ENCODE data around the gene IZUMO4. TPM values are rescaled to one million over a fixed set of nuclear protein-coding genes. Genes with fewer than 3 reads are reported as not detected.
A peak's percentile ranks its signal among the peaks of the same experiment; 100 is the strongest.

IZUMO4 gene
- total RNA-seq, 4 donors from 2014 or later, result 2.1 to 8.1 (median 6.4) TPM

DNA sequence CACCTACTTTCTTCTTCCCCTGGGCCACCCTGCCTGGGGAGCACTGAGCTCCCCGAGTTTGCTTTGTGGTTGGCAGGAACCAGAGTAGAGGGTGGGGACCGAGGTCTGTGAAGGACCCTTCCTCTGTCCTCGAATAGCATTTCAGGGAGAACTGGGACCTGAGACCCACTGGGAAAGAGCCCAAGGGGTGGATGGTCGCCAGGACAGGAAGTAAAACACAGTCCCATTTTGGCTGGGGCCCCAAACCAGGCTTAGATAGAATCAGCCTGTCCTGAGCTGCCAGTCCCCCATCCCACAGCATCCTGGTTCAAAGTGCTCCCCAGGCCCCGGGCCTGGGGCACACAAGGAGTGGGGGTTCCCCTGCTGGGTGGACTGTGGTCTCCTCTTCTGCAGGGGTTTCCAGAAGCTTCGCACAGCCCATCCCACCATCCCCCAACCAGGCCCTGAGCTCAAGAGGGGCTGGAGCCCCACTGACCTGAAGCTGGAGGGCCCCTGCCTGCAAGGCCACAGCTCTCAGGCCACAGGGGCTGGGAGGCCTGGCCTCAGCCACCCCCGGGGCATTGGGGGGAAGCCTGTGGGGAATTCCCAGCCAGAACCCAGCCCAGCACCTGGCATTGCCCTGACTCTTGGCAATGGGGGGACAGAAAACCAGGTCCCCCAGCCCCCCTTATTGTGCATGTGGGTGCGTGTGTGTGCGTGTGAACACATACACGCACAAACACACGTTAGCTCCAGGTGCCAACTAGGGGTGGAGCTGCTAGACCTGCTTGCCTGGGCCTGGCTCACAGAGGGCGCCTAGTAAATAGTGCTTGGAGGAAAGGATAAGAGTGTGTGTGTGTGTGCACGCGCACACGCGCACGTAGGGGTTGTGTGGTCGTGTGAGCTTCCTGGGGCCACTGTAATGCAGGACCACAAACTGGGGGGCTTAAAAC is 44.7 kb upstream of the IZUMO4 start:
- no peaks in the 10 kb centered on the region for H3K27me3 ChIP-seq
- TF ChIP-seq, protein P1, sequence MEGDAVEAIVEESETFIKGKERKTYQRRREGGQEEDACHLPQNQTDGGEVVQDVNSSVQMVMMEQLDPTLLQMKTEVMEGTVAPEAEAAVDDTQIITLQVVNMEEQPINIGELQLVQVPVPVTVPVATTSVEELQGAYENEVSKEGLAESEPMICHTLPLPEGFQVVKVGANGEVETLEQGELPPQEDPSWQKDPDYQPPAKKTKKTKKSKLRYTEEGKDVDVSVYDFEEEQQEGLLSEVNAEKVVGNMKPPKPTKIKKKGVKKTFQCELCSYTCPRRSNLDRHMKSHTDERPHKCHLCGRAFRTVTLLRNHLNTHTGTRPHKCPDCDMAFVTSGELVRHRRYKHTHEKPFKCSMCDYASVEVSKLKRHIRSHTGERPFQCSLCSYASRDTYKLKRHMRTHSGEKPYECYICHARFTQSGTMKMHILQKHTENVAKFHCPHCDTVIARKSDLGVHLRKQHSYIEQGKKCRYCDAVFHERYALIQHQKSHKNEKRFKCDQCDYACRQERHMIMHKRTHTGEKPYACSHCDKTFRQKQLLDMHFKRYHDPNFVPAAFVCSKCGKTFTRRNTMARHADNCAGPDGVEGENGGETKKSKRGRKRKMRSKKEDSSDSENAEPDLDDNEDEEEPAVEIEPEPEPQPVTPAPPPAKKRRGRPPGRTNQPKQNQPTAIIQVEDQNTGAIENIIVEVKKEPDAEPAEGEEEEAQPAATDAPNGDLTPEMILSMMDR (IDR thresholded peaks at IDR 0.05), result no peak
- TF ChIP-seq EP300 (IDR thresholded peaks at IDR 0.05) (no peak), POLR2A (IDR thresholded peaks at IDR 0.05) (no peak), POLR2AphosphoS5 (IDR thresholded peaks at IDR 0.05) (no peak)
- peak overlapping the region; percentile 85 for H3K4me3 ChIP-seq
- H3K4me1 ChIP-seq, result peaks cover 83% of the 10 kb centered on the region
- peaks cover 4% of the 10 kb centered on the region for H3K36me3 ChIP-seq
- H3K27ac ChIP-seq, result peak overlapping the region; percentile 93
- H3K9me3 ChIP-seq, result no peaks in the 10 kb centered on the region
- peak; percentile 79 to 83 for DNase-seq (ENCODE audit: low spot score in 2 of 2)
- 30% methylated on average over 15 of the region's 18 CpGs for WGBS

DNA sequence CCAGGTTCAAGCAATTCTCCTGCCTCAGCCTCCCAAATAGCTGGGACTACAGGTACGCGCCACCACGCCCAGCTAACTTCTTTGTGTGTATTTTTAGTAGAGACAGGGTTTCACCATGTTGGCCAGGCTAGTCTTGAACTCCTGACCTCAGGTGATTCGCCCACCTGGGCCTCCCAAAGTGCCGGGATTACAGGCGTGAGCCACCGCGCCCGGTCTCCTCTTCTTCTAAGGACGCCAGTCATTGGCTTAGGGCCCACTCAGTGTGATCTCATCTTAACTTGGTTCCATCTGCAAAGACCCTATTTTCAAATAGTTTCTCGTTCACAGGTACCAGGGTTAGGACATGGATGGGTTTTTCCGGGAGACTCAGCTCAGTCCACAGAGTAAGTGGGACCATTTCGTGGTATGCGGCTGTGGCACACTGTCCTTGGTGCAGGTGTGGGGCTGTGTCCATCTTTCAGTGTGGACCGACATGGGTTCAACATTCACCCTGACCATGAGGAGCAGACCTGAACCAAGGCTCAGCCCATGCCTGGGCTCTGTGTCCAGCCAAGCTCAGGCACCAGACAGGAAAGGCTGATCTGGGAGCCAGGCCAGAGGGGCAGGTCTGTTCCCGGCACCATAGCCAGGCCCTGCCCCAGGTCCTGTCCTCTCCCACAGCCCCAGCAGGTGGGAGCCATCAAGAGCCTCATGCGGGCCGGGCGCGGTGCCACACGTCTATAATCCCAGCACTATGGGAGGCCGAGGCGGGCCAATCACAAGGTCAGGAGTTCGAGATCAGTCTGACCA is 42.9 kb upstream of the IZUMO4 start:
- WGBS, result 77% methylated on average over 23 of the region's 24 CpGs
- DNase-seq (ENCODE audit: low spot score in 2 of 2), result peak; percentile 73 to 79
- Histone ChIP-seq H3K4me3 (no peak overlapping the region), H3K36me3 (peaks cover under 1% of the 10 kb centered on the region), H3K9me3 (no peaks in the 10 kb centered on the region), H3K4me1 (peaks cover 83% of the 10 kb centered on the region), H3K27me3 (no peaks in the 10 kb centered on the region), H3K27ac (no peak overlapping the region)
- TF ChIP-seq POLR2AphosphoS5 (IDR thresholded peaks at IDR 0.05), result peak in 1 of 3 donors; percentile 18
- TF ChIP-seq, protein P1 (IDR thresholded peaks at IDR 0.05), result no peak

DNA sequence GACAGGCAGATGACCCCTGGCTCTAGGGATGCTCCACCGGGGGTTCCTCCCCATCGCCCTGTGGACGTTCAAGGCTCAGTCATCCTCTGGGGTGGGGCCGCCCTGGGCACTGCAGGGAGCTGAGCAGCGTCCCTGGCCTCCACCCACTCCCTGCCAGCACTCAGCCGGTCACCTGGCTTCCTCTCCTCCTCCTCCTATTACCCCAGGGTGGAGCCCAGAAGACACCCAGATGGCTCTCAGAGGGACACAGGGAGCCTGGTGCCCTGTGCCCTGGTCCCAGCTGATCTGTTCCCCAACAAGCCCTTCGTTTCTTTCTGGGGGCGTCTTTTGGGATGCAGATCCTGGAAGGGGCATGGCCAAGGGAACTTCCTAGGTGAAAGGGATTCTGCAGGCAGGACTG is 42.0 kb upstream of the IZUMO4 start:
- no peak overlapping the region for H3K4me3 ChIP-seq
- H3K4me1 ChIP-seq, result peaks cover 83% of the 10 kb centered on the region
- no peak for TF ChIP-seq POLR2A (IDR thresholded peaks at IDR 0.05)
- no peak for TF ChIP-seq POLR2AphosphoS5 (IDR thresholded peaks at IDR 0.05)
- TF ChIP-seq, protein P1 (IDR thresholded peaks at IDR 0.05), result no peak
- no peak for TF ChIP-seq EP300 (IDR thresholded peaks at IDR 0.05)
- H3K27me3 ChIP-seq, result no peaks in the 10 kb centered on the region
- H3K9me3 ChIP-seq, result no peaks in the 10 kb centered on the region
- 55% methylated on average over 7 of the region's 8 CpGs for WGBS
- no peaks in the 10 kb centered on the region for H3K36me3 ChIP-seq
- peak in 1 of 2 donors; percentile 65 for DNase-seq (ENCODE audit: low spot score in 2 of 2)
- no peak overlapping the region for H3K27ac ChIP-seq

DNA sequence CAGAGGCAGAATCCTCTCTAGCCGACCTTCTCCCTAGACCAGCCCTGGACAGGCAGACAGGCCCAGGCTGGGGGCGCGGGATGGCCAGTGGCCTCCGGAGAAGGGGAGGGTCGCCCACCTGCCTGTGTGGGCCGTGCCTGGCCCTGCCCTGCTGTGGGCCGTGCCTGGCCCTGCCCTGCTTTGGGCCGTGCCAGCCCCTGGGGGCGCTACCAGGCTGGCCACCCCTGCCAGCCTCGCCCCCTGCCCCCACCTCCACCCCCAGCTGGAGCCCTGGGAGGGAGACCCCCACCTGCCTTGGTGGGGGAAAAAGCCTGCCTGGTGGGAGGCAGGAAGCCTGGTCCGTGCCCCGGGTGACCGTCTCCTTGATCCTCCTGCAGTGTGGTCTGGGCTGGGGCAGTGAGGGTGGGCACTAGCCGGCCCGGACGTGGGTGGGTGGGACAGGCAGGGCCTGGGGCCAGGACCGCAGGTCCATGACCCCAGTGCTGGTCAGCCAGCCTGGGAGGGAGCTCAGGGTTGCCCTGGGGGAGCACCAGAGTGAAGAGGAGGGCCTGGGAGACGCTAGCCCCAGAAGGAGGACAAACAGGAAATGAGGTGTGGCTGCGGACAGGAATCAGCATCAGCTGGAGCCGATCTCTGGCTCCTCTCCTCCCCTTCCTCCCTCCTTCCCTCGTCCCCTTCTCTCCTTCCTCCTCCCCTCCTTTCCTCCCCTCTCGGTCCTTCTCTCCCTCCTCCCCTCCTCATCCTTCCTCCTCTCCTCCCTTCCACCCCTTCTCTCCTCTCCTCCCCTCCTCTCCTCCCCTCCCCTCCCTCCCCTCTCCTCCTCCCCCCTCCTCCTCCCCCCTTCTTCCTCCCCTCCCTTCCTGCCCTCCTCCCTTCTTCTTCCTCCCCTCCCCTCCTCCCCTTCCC is 40.5 kb upstream of the IZUMO4 start:
- H3K9me3 ChIP-seq, result no peaks in the 10 kb centered on the region
- H3K27me3 ChIP-seq, result no peaks in the 10 kb centered on the region
- 3% methylated on average over 6 of the region's 22 CpGs for WGBS
- TF ChIP-seq, protein P1 (IDR thresholded peaks at IDR 0.05), result no peak
- TF ChIP-seq EP300 (IDR thresholded peaks at IDR 0.05) (no peak), POLR2AphosphoS5 (IDR thresholded peaks at IDR 0.05) (no peak), POLR2A (IDR thresholded peaks at IDR 0.05) (no peak)
- no peaks in the 10 kb centered on the region for H3K36me3 ChIP-seq
- peaks cover 96% of the 10 kb centered on the region for H3K4me1 ChIP-seq
- H3K4me3 ChIP-seq, result peak overlapping the region; percentile 44
- DNase-seq (ENCODE audit: low spot score in 2 of 2), result peak in 1 of 2 donors; percentile 78
- H3K27ac ChIP-seq, result peak overlapping the region; percentile 91
